HepG2 (cell line): ENCODE results near the gene PRELP. TPM values are rescaled to one million over a fixed set of nuclear protein-coding genes. Genes with fewer than 3 reads are reported as not detected.

Experiments
- ATAC-seq: fragments of 200-7000 bp; cut with Tn5 transposase; 3 replicates; pipeline ENCODE4 v1.9.1; 2020; ENCODE audit warnings: mild to moderate bottlenecking, moderate library complexity
- BruUV-seq: library from RNA; stranded (reverse); fragments of 400-500 nt; replicated peaks from 2 replicates; lab custom pipeline; 2021; lab: Mats Ljungman, UMichigan
- CTCF ChIA-PET: fragments of 300-600 bp; formaldehyde crosslinking; extraction: SDS; loops from one replicate; lab custom pipeline; 2021; ENCODE audit warnings: low total read pairs, inconsistent platforms, low intra/inter-chr PET ratio; lab: Yijun Ruan, JAX
- POLR2A ChIA-PET: fragments of 350-600 bp; sonication (Branson Sonifier 250); formaldehyde crosslinking; loops from one replicate; lab custom pipeline; 2020; ENCODE audit warnings: antibody characterized with exemption, inconsistent platforms; lab: Yijun Ruan, JAX
- DNase-seq: peaks from one replicate; pipeline ENCODE4 v3.0.0-alpha.2; 2015; ENCODE audit warnings: low spot score
- FAIRE-seq: peaks from 3 replicates; lab custom pipeline; 2011; peaks lifted over from hg19 to GRCh38; lab: Jason Lieb, UNC
- H2AFZ ChIP-seq: one replicate; pipeline ENCODE4 v1.6.1; 2011; ENCODE audit warnings: low read length, inconsistent platforms
- H3K27ac ChIP-seq: fragments of 300-600 bp; 3 replicates; pipeline ENCODE4 v1.8.0; 2011; ENCODE audit warnings: mixed run types, mild to moderate bottlenecking, mixed read lengths, low read length, inconsistent platforms; ENCODE audit not compliant: insufficient read depth; ENCODE audit errors: extremely low read length
- H3K27me3 ChIP-seq, 2 experiments: fragments of 200-600 bp in 1 of 2; 2 replicates in 1 of 2; 3 replicates in 1 of 2; pipeline versions ENCODE4 v1.6.0 to v1.8.0; 2011; ENCODE audit warnings: low read length in 2 of 2, mild to moderate bottlenecking in 2 of 2, moderate library complexity in 2 of 2, inconsistent platforms in 1 of 2; ENCODE audit not compliant: insufficient read depth in 2 of 2, control insufficient read depth in 1 of 2
- H3K36me3 ChIP-seq, 2 experiments: fragments of 200-600 bp in 1 of 2; replicated peaks in 1 of 2; 2 replicates in 1 of 2; 3 replicates in 1 of 2; pipeline versions ENCODE4 v1.5.1 to v1.8.0; 2011; ENCODE audit warnings: low read length in 2 of 2, inconsistent platforms in 1 of 2; ENCODE audit not compliant: insufficient read depth in 2 of 2, control insufficient read depth in 1 of 2
- H3K4me1 ChIP-seq: 2 replicates; pipeline ENCODE4 v1.5.1; 2012; ENCODE audit warnings: low read length, inconsistent platforms; ENCODE audit not compliant: insufficient read depth
- H3K4me2 ChIP-seq: 2 replicates; pipeline ENCODE4 v1.6.0; 2011; ENCODE audit warnings: low read depth, low read length, inconsistent platforms
- H3K4me3 ChIP-seq, 3 experiments: fragments of 200-600 bp in 1 of 3; sonication (generic), shearing (Covaris generic) in 1 of 3; replicated peaks in 1 of 3; 2 replicates each; pipeline ENCODE4 v1.5.1; 2011 to 2016; ENCODE audit warnings: low read length in 3 of 3, inconsistent platforms in 2 of 3, low read depth in 2 of 3, mild to moderate bottlenecking in 2 of 3, control low read depth in 1 of 3, mixed read lengths in 1 of 3; ENCODE audit not compliant: insufficient read depth in 1 of 3
- H3K79me2 ChIP-seq: one replicate; pipeline ENCODE4 v1.6.1; 2011; ENCODE audit warnings: low read length, inconsistent platforms; ENCODE audit not compliant: insufficient read depth
- H3K9ac ChIP-seq: 2 replicates; pipeline ENCODE4 v1.6.0; 2011; ENCODE audit warnings: mild to moderate bottlenecking, low read depth, low read length, inconsistent platforms; ENCODE audit not compliant: insufficient read depth
- H3K9me3 ChIP-seq: 2 replicates; pipeline ENCODE4 v1.5.1; 2012; ENCODE audit warnings: mild to moderate bottlenecking, low read length
- H4K20me1 ChIP-seq: 2 replicates; pipeline ENCODE4 v1.6.0; 2011; ENCODE audit warnings: inconsistent platforms, mild to moderate bottlenecking, low read length, moderate library complexity; ENCODE audit not compliant: insufficient read depth
- AGO1 ChIP-seq: fragments of 200-400 bp; formaldehyde crosslinking; IDR thresholded peaks from 2 replicates; pipeline ENCODE4 v1.6.1; 2017; ENCODE audit warnings: mild to moderate bottlenecking, low read depth, low read length, moderate library complexity; ENCODE audit not compliant: poor library complexity, severe bottlenecking
- CBX5 ChIP-seq: sonication (generic); formaldehyde crosslinking; IDR thresholded peaks from 2 replicates; pipeline ENCODE4 v1.4.0; 2020; ENCODE audit warnings: missing genetic modification reagents, borderline replicate concordance
- CENPBD1 ChIP-seq: sonication (generic); formaldehyde crosslinking; IDR thresholded peaks from 2 replicates; pipeline ENCODE4 v1.8.0; 2022; ENCODE audit warnings: missing genetic modification reagents, low read depth, mild to moderate bottlenecking, borderline replicate concordance
- ETV6 ChIP-seq: sonication (generic); formaldehyde crosslinking; conservative IDR thresholded peaks from 2 replicates; pipeline ENCODE4 v1.4.0; 2020; ENCODE audit warnings: missing genetic modification reagents
- ISL2 ChIP-seq: sonication (generic); formaldehyde crosslinking; IDR thresholded peaks from 2 replicates; pipeline ENCODE4 v1.5.0; 2020; ENCODE audit warnings: missing genetic modification reagents
- MTA1 ChIP-seq: sonication (generic); formaldehyde crosslinking; IDR thresholded peaks from 2 replicates; pipeline ENCODE4 v1.4.0; 2020; ENCODE audit warnings: missing genetic modification reagents, mild to moderate bottlenecking, borderline replicate concordance
- NONO ChIP-seq, 2 experiments: fragments of 450-650 bp in 1 of 2; sonication (generic) in 1 of 2; formaldehyde crosslinking in 1 of 2; IDR thresholded peaks in 1 of 2; conservative IDR thresholded peaks in 1 of 2; 2 replicates each; pipeline versions ENCODE4 v1.6.1 to v1.8.0; 2017 to 2022; ENCODE audit warnings: mild to moderate bottlenecking in 1 of 2, missing genetic modification reagents in 1 of 2, moderate library complexity in 1 of 2
- POLR2A ChIP-seq, 2 experiments: IDR thresholded peaks; 2 replicates each; pipeline ENCODE4 v1.6.1; 2011; ENCODE audit warnings: low read depth in 2 of 2, low read length in 2 of 2, mild to moderate bottlenecking in 1 of 2, moderate library complexity in 1 of 2; ENCODE audit not compliant: insufficient read depth in 1 of 2
- SATB2 ChIP-seq: sonication (generic); formaldehyde crosslinking; IDR thresholded peaks from 2 replicates; pipeline ENCODE4 v1.5.0; 2020; ENCODE audit warnings: missing genetic modification reagents
- SP5 ChIP-seq: IDR thresholded peaks from 2 replicates; pipeline ENCODE4 v1.6.1; 2016; ENCODE audit warnings: low read depth, borderline replicate concordance
- ZBTB8A ChIP-seq: sonication (generic); formaldehyde crosslinking; IDR thresholded peaks from 2 replicates; pipeline ENCODE4 v1.4.0; 2020; ENCODE audit warnings: mild to moderate bottlenecking, low read depth, missing genetic modification reagents, borderline replicate concordance
- ZC3H4 ChIP-seq: sonication (generic); formaldehyde crosslinking; IDR thresholded peaks from 2 replicates; pipeline ENCODE4 v1.4.0; 2020; ENCODE audit warnings: missing genetic modification reagents, borderline replicate concordance
- ZNF274 ChIP-seq: sonication (generic); formaldehyde crosslinking; IDR thresholded peaks from 2 replicates; pipeline ENCODE4 v1.5.1; 2020; ENCODE audit warnings: mild to moderate bottlenecking, missing genetic modification reagents
- ZNF552 ChIP-seq: sonication (generic); formaldehyde crosslinking; IDR thresholded peaks from 2 replicates; pipeline ENCODE4 v1.9.0; 2022; ENCODE audit warnings: missing genetic modification reagents, mild to moderate bottlenecking, borderline replicate concordance
- WGBS: methylation state at CpG from one replicate; pipeline ENCODE4 v1.1.6; 2017; ENCODE audit warnings: low lambda C conversion rate; 5-methylcytosine and 5-hydroxymethylcytosine counted together
- in situ Hi-C: cut with HindIII; loops from 2 replicates; pipeline ENCODE4 v1.10.0; 2017; ENCODE audit warnings: low pct_unique_long_range_greater_than_20kb; ENCODE audit not compliant: extremely low pct_ligation_motif_present
- intact Hi-C: fragments of 100-400 bp; cut with micrococcal nuclease; formaldehyde crosslinking; loops from one replicate; pipeline ENCODE4 v1.10.0; 2022; ENCODE audit not compliant: unreplicated experiment
- polyA plus RNA-seq, 8 experiments: library from polyadenylated mRNA; depleted of rRNA in 3 of 8; stranded (reverse) in 7 of 8; unstranded in 1 of 8; fragments of >200 nt; fragmentation: Illumina TruSeq in 4 of 8; extraction: Trizol in 4 of 8; gene quantifications; 2 replicates each; pipeline versions ENCODE4 v1.2.1 to v1.2.3, GENCODE V29; 2011 to 2016; ENCODE audit warnings: low read depth in 4 of 8, missing spikeins in 1 of 8, mixed read lengths in 1 of 8; ENCODE audit not compliant: insufficient read depth in 1 of 8
- total RNA-seq, 5 experiments: library from RNA; depleted of rRNA; stranded (reverse); fragments of >200 nt; fragmentation: Illumina TruSeq; extraction: Trizol; gene quantifications; 2 replicates each; pipeline ENCODE4 v1.2.3, GENCODE V29; 2016; ENCODE audit warnings: low read depth in 1 of 5
- TF ChIP-seq, protein P1 (sequence below): sonication (generic); formaldehyde crosslinking; conservative IDR thresholded peaks from 2 replicates; pipeline ENCODE4 v1.8.1; 2023; ENCODE audit warnings: missing genetic modification reagents
- TF ChIP-seq, protein P2 (sequence below): IDR thresholded peaks from 2 replicates; pipeline ENCODE4 v1.6.1; 2016; ENCODE audit warnings: missing biosample characterization, missing genetic modification reagents, low read depth
- TF ChIP-seq, protein P3 (sequence below): IDR thresholded peaks from 2 replicates; pipeline ENCODE4 v1.6.1; 2016; ENCODE audit warnings: low read depth

PRELP gene
- total and polyA plus RNA-seq, 2 of the 13 experiments (the other 11 are each of a cell fraction or from before 2014, with no cell fraction given) = not detected

- TF ChIP-seq, protein P1, sequence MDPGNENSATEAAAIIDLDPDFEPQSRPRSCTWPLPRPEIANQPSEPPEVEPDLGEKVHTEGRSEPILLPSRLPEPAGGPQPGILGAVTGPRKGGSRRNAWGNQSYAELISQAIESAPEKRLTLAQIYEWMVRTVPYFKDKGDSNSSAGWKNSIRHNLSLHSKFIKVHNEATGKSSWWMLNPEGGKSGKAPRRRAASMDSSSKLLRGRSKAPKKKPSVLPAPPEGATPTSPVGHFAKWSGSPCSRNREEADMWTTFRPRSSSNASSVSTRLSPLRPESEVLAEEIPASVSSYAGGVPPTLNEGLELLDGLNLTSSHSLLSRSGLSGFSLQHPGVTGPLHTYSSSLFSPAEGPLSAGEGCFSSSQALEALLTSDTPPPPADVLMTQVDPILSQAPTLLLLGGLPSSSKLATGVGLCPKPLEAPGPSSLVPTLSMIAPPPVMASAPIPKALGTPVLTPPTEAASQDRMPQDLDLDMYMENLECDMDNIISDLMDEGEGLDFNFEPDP (CRISPR knock-in tag) = no peak
- TF ChIP-seq SATB2 (CRISPR knock-in tag) (no peak), ZBTB8A (no peak), ZNF552 (CRISPR knock-in tag) (no peak), ETV6 (CRISPR knock-in tag) (no peak)
- TF ChIP-seq, protein P2, sequence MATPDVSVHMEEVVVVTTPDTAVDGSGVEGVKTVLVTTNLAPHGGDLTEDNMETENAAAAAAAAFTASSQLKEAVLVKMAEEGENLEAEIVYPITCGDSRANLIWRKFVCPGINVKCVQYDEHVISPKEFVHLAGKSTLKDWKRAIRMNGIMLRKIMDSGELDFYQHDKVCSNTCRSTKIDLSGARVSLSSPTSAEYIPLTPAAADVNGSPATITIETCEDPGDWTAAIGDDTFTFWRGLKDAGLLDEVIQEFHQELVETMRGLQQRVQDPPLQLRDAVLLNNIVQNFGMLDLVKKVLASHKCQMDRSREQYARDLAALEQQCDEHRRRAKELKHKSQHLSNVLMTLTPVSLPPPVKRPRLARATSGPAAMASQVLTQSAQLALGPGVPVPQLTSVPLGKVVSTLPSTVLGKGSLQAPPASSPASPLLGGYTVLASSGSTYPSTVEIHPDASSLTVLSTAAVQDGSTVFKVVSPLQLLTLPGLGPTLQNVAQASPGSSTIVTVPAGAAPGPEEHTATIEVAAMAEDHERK (CRISPR knock-in tag) = no peak
- TF ChIP-seq, all 625 proteins: peak for 0
These were observed 709 bp downstream of the PRELP start (continued) for GRCh38 chr1:203476216-203476814.

DNA sequence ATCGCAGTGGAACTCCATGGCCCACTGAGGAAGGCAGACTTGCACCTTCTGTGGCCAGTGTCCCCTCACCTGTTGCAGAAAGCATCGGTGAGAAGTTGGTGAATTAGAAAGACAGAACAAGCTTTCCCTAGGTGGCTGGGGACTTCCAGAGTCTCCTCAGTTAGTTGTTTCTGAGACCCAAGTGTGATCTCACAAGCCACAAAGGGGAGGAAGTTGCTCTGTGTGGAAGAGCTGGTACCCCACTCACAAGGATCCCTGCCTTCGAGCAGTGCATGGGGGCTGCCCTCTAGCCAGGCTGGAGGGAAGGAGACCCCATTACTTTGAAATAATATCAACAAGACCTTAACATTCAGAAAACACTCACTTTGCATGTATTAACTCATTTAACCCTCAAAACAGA, 2.1 kb downstream of the PRELP start:
- ATAC-seq (no peak), FAIRE-seq (no peak), DNase-seq (no peak)
- intact Hi-C loops (no loop called here), in situ Hi-C loops (no loop called here)
- Histone ChIP-seq H2AFZ (no peak overlapping the region), H3K9me3 (no peaks in the 10 kb centered on the region), H3K27ac (no peak overlapping the region), H3K79me2 (no peaks in the 10 kb centered on the region), H3K4me3 (no peak overlapping the region), H3K9ac (no peak overlapping the region), H3K36me3 (no peaks in the 10 kb centered on the region), H4K20me1 (no peaks in the 10 kb centered on the region), H3K27me3 (peaks cover 1 to 38% of the 10 kb centered on the region in 2 experiments; a peak in 3 of 5 replicates), H3K4me1 (no peaks in the 10 kb centered on the region), H3K4me2 (no peak overlapping the region)
- BruUV-seq = no TSS peak
- POLR2A ChIA-PET = no interaction called here
- WGBS = 0% methylated on average over 3 of the region's 3 CpGs
- CTCF ChIA-PET = no interaction called here
- TF ChIP-seq AGO1 (no peak), CBX5 (CRISPR knock-in tag) (no peak), CENPBD1 (no peak), NONO (IDR thresholded peaks at IDR 0.05) (no peak), NONO (CRISPR knock-in tag; conservative IDR thresholded peaks at IDR 0.05) (no peak), POLR2A (IDR thresholded peaks at IDR 0.05; ENCODE audit: insufficient read depth in 1 of 2, low read depth in 2 of 2, low read length in 2 of 2) (no peak), ISL2 (CRISPR knock-in tag) (no peak), ZNF274 (CRISPR knock-in tag) (no peak), SP5 (no peak), ZC3H4 (CRISPR knock-in tag) (no peak), MTA1 (CRISPR knock-in tag) (no peak)
- TF ChIP-seq, protein P3, sequence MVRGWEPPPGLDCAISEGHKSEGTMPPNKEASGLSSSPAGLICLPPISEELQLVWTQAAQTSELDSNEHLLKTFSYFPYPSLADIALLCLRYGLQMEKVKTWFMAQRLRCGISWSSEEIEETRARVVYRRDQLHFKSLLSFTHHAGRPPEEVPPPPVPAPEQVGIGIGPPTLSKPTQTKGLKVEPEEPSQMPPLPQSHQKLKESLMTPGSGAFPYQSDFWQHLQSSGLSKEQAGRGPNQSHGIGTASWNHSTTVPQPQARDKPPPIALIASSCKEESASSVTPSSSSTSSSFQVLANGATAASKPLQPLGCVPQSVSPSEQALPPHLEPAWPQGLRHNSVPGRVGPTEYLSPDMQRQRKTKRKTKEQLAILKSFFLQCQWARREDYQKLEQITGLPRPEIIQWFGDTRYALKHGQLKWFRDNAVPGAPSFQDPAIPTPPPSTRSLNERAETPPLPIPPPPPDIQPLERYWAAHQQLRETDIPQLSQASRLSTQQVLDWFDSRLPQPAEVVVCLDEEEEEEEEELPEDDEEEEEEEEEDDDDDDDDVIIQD (CRISPR knock-in tag) = no peak
